ENCODE data around the gene ZNF641.

The ZNF641 gene

GRCh38 chr12:48350249-48351021, at the start of gene ZNF641:
Gene ZNF641, minus strand, starts transcription at chr12:48350919. Its CDS starts 2,829 bp downstream, at chr12:48348090.
- peak; percentile 71 for DNase-seq (ENCODE audit: low read depth)

GRCh38 chr12:48390026-48390425, 39.3 kb upstream of the ZNF641 start:
- DNase-seq (ENCODE audit: low read depth): no peak

GRCh38 chr12:48389409-48389808, 38.7 kb upstream of the ZNF641 start:
- DNase-seq (ENCODE audit: low read depth): no peak

GRCh38 chr12:48388938-48389337, 38.2 kb upstream of the ZNF641 start:
- DNase-seq (ENCODE audit: low read depth): peak; percentile 46

GRCh38 chr12:48388460-48388859, 37.7 kb upstream of the ZNF641 start:
- peak; percentile 51 for DNase-seq (ENCODE audit: low read depth)

GRCh38 chr12:48380596-48380995, 29.9 kb upstream of the ZNF641 start:
- DNase-seq (ENCODE audit: low read depth): no peak

- peak; percentile 16 for DNase-seq (ENCODE audit: low read depth)
Observed at GRCh38 chr12:48379794-48380193, 29.1 kb upstream of the ZNF641 start.

- no peak for DNase-seq (ENCODE audit: low read depth)
Observed at GRCh38 chr12:48377646-48378045, 26.9 kb upstream of the ZNF641 start.

- no peak for DNase-seq (ENCODE audit: low read depth)
Observed at GRCh38 chr12:48374164-48374563, 23.4 kb upstream of the ZNF641 start.

GRCh38 chr12:48366131-48366530, 15.4 kb upstream of the ZNF641 start:
- peak; percentile 36 for DNase-seq (ENCODE audit: low read depth)

- no peak for DNase-seq (ENCODE audit: low read depth)
Observed at GRCh38 chr12:48361664-48362339, 11.1 kb upstream of the ZNF641 start.

GRCh38 chr12:48358937-48359513, 8.3 kb upstream of the ZNF641 start:
- DNase-seq (ENCODE audit: low read depth): no peak

- peak; percentile 49 for DNase-seq (ENCODE audit: low read depth)
Observed at GRCh38 chr12:48356041-48356768, 5.5 kb upstream of the ZNF641 start.

GRCh38 chr12:48352157-48352760, 1.5 kb upstream of the ZNF641 start:
- no peak for DNase-seq (ENCODE audit: low read depth)

- peak; percentile 94 for DNase-seq (ENCODE audit: low read depth)
Observed at GRCh38 chr12:48351022-48351708, 446 bp upstream of the ZNF641 start.

- peak; percentile 7 for DNase-seq (ENCODE audit: low read depth)
Observed at GRCh38 chr12:48349471-48349870, 1.2 kb downstream of the ZNF641 start.

- DNase-seq (ENCODE audit: low read depth): no peak
Observed at GRCh38 chr12:48342980-48343379, 7.7 kb downstream of the ZNF641 start.

GRCh38 chr12:48340943-48341342, 9.8 kb downstream of the ZNF641 start:
- DNase-seq (ENCODE audit: low read depth): no peak

- DNase-seq (ENCODE audit: low read depth): no peak
Observed at GRCh38 chr12:48339442-48340117, 11.1 kb downstream of the ZNF641 start.

- DNase-seq (ENCODE audit: low read depth): peak; percentile 10
Observed at GRCh38 chr12:48336564-48336963, 14.2 kb downstream of the ZNF641 start.

- peak; percentile 16 for DNase-seq (ENCODE audit: low read depth)
Observed at GRCh38 chr12:48336061-48336460, 14.7 kb downstream of the ZNF641 start.
